Neural cell (in vitro differentiated cells): ENCODE data around the gene IL23R.

Experiments used
- POLR2AphosphoS5 ChIP-seq: IDR thresholded peaks from 2 replicates; pipeline ENCODE4 v1.6.1; 2012
- TF ChIP-seq, protein P1 (sequence below): fragments of 450-650 bp; IDR thresholded peaks from 2 replicates; pipeline ENCODE4 v1.5.1; 2014; ENCODE audit warnings: antibody characterized with exemption, mild to moderate bottlenecking, moderate library complexity; ENCODE audit not compliant: poor library complexity, severe bottlenecking

DNA sequence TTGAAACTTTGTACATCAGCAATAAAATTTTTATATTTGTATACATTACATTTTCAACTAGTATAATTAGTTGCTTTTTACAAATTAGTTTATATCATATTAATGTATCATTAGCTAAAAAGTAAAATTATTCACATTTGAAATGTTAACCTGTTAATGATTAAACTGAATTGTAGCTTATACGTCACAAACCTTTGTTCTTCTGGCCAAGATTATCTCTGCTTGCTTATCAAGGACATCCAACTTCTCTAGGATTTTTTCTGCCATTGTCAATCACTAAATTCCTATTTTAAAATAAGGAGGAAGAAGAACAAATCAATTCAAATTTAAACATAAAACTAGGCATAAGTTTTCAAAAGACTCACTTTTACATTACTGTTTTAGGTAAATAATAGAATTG is 39.3 kb upstream of the IL23R start:
- TF ChIP-seq, protein P1, sequence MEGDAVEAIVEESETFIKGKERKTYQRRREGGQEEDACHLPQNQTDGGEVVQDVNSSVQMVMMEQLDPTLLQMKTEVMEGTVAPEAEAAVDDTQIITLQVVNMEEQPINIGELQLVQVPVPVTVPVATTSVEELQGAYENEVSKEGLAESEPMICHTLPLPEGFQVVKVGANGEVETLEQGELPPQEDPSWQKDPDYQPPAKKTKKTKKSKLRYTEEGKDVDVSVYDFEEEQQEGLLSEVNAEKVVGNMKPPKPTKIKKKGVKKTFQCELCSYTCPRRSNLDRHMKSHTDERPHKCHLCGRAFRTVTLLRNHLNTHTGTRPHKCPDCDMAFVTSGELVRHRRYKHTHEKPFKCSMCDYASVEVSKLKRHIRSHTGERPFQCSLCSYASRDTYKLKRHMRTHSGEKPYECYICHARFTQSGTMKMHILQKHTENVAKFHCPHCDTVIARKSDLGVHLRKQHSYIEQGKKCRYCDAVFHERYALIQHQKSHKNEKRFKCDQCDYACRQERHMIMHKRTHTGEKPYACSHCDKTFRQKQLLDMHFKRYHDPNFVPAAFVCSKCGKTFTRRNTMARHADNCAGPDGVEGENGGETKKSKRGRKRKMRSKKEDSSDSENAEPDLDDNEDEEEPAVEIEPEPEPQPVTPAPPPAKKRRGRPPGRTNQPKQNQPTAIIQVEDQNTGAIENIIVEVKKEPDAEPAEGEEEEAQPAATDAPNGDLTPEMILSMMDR: no peak
- TF ChIP-seq POLR2AphosphoS5: no peak
